ENCODE measurements around the gene JAGN1.

GRCh38 chr3:9938966-9939365 is 48.6 kb downstream of the JAGN1 start:
- no peak for TF ChIP-seq CTCF (conservative IDR thresholded peaks at IDR 0.05; ENCODE audit: low read length)
- no peak for TF ChIP-seq EZH2phosphoT487 (IDR thresholded peaks at IDR 0.05; ENCODE audit: borderline replicate concordance, low read depth, low read length)

Measured in OCI-LY7 (cell line).